Breast epithelium (tissue), 4 donors: ENCODE measurements around the gene RPUSD1. TPM values are rescaled to one million over a fixed set of nuclear protein-coding genes. Genes with fewer than 3 reads are reported as not detected.

Source experiments
- DNase-seq, 2 donors: peaks; one replicate each; pipeline ENCODE4 v3.0.0-alpha.2; 2019; ENCODE audit warnings: low spot score in 2 of 2
- H3K27ac ChIP-seq, 2 donors: fragments of 200-600 bp; sonication (generic) in 1 of 2; one replicate each; pipeline ENCODE4 v1.5.1; 2016 to 2019; ENCODE audit warnings: mild to moderate bottlenecking in 1 of 2
- H3K27me3 ChIP-seq, 2 donors: fragments of 200-600 bp; sonication (generic) in 1 of 2; one replicate each; pipeline versions ENCODE4 v1.5.1 to v1.6.0; 2017 to 2019; ENCODE audit warnings: control low read depth in 1 of 2, mild to moderate bottlenecking in 1 of 2
- H3K36me3 ChIP-seq: fragments of 200-600 bp; one replicate; pipeline ENCODE4 v1.5.1; 2019
- H3K4me1 ChIP-seq, 2 donors: fragments of 200-600 bp; sonication (generic); one replicate each; pipeline ENCODE4 v1.5.1; 2016 to 2019; ENCODE audit warnings: control low read depth in 1 of 2
- H3K4me3 ChIP-seq, 3 donors: fragments of 200-600 bp; sonication (generic); 1 replicate in 2 of 3; 2 replicates in 1 of 3; pipeline ENCODE4 v1.5.1; 2016 to 2019; ENCODE audit warnings: mild to moderate bottlenecking in 3 of 3, moderate library complexity in 2 of 3
- H3K9me3 ChIP-seq, 2 donors: fragments of 200-600 bp; sonication (generic) in 1 of 2; one replicate each; pipeline ENCODE4 v1.5.1; 2016 to 2019; ENCODE audit warnings: control low read depth in 1 of 2
- POLR2A ChIP-seq: fragments of 450-650 bp; IDR thresholded peaks from one replicate; pipeline ENCODE4 v1.6.1; 2016; ENCODE audit warnings: antibody characterized with exemption, mild to moderate bottlenecking, moderate library complexity
- POLR2AphosphoS5 ChIP-seq, 3 donors: sonication (generic); formaldehyde crosslinking; IDR thresholded peaks; one replicate each; pipeline ENCODE4 v1.6.1; 2017; ENCODE audit warnings: antibody characterized with exemption in 3 of 3
- intact Hi-C: fragments of 100-400 bp; cut with DNase I; formaldehyde crosslinking; loops from one replicate; pipeline ENCODE4 v1.15.1; 2023; ENCODE audit warnings: low total_unique reads
- total RNA-seq, 3 donors: library from RNA; depleted of rRNA; stranded (reverse); fragments of >200 nt; gene quantifications; one replicate each; pipeline ENCODE4 v1.1.0, GENCODE V29; 2016
- TF ChIP-seq, protein P1 (sequence below), 3 donors: fragments of 450-650 bp; IDR thresholded peaks; one replicate each; pipeline ENCODE4 v1.5.1; 2016 to 2017; ENCODE audit warnings: antibody characterized with exemption in 3 of 3, mild to moderate bottlenecking in 3 of 3, moderate library complexity in 3 of 3

Gene RPUSD1
- total RNA-seq, 3 donors from 2014 or later = 13.1 to 18.4 (median 16.1) TPM

DNA sequence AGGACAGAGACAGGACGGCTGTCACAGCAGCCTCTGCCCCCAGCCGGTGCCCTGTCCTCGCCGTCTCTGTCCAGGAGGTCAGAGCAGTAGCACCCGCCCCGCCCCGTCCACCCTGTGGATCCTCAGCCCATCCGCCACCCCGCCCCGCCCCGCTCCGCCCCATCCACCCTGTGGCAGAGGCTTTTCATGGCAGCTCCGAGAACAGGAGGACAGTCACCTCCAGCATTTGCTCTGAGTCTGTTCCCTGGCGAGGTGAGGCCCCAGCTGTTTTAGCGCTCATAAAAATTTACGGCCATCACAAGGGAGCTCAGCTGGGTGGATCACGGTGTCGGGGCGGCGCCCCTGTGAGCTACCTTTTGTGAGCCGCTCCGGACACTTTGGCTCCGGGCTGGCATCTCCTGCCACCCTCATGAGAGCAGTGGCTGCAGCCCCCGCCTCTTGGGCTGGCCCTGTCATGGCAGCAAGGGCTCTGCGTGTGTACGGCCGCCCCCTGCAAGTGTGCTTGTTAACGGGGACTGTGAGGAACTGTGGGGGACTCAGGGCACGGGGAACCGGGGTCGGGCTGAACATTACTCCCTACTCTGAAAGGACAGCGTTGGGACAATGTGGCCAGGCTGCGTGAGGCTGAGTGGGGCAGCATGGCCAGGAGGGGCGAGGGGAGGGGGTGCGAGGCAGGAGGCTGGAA lies 44.6 kb upstream of the RPUSD1 start:
- intact Hi-C loops = no loop called here
- Histone ChIP-seq H3K27ac (no peak overlapping the region), H3K9me3 (peaks cover 35 to 37% of the 10 kb centered on the region in 2 donors), H3K4me1 (no peaks in the 10 kb centered on the region), H3K4me3 (no peak overlapping the region), H3K27me3 (peaks cover 0 to 34% of the 10 kb centered on the region in 2 donors), H3K36me3 (no peaks in the 10 kb centered on the region)
- TF ChIP-seq, protein P1, sequence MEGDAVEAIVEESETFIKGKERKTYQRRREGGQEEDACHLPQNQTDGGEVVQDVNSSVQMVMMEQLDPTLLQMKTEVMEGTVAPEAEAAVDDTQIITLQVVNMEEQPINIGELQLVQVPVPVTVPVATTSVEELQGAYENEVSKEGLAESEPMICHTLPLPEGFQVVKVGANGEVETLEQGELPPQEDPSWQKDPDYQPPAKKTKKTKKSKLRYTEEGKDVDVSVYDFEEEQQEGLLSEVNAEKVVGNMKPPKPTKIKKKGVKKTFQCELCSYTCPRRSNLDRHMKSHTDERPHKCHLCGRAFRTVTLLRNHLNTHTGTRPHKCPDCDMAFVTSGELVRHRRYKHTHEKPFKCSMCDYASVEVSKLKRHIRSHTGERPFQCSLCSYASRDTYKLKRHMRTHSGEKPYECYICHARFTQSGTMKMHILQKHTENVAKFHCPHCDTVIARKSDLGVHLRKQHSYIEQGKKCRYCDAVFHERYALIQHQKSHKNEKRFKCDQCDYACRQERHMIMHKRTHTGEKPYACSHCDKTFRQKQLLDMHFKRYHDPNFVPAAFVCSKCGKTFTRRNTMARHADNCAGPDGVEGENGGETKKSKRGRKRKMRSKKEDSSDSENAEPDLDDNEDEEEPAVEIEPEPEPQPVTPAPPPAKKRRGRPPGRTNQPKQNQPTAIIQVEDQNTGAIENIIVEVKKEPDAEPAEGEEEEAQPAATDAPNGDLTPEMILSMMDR (IDR thresholded peaks at IDR 0.05) = no peak
- TF ChIP-seq POLR2AphosphoS5 (IDR thresholded peaks at IDR 0.05) (no peak), POLR2A (no peak)
- DNase-seq = no peak

GRCh38 chr16:831571-832413 lies 43.6 kb upstream of the RPUSD1 start:
- no peak overlapping the region for H3K27ac ChIP-seq
- intact Hi-C loops = no loop called here
- TF ChIP-seq POLR2A (no peak), POLR2AphosphoS5 (IDR thresholded peaks at IDR 0.05) (no peak)
- TF ChIP-seq, protein P1 (IDR thresholded peaks at IDR 0.05) = no peak
- DNase-seq = no peak
- no peak overlapping the region for H3K4me3 ChIP-seq
- H3K27me3 ChIP-seq = peaks cover 0 to 40% of the 10 kb centered on the region in 2 donors
- no peaks in the 10 kb centered on the region for H3K4me1 ChIP-seq
- H3K36me3 ChIP-seq = no peaks in the 10 kb centered on the region
- peaks cover 27 to 31% of the 10 kb centered on the region in 2 donors for H3K9me3 ChIP-seq

- no peak overlapping the region for H3K4me3 ChIP-seq
- H3K9me3 ChIP-seq = peaks cover 22 to 24% of the 10 kb centered on the region in 2 donors
- H3K27me3 ChIP-seq = peaks cover 0 to 40% of the 10 kb centered on the region in 2 donors
- no peaks in the 10 kb centered on the region for H3K4me1 ChIP-seq
- TF ChIP-seq POLR2A = no peak
- no peak for TF ChIP-seq POLR2AphosphoS5 (IDR thresholded peaks at IDR 0.05)
- TF ChIP-seq, protein P1 (IDR thresholded peaks at IDR 0.05) = no peak
- intact Hi-C loops = no loop called here
- no peak for DNase-seq
- H3K36me3 ChIP-seq = no peaks in the 10 kb centered on the region
- no peak overlapping the region for H3K27ac ChIP-seq
Measured at GRCh38 chr16:830871-831570, 42.8 kb upstream of the RPUSD1 start.

- no peak overlapping the region for H3K27ac ChIP-seq
- H3K9me3 ChIP-seq = peaks cover 15 to 16% of the 10 kb centered on the region in 2 donors
- H3K27me3 ChIP-seq = peaks cover 0 to 41% of the 10 kb centered on the region in 2 donors
- no peak for DNase-seq
- TF ChIP-seq POLR2AphosphoS5 (IDR thresholded peaks at IDR 0.05) = no peak
- TF ChIP-seq, protein P1 (IDR thresholded peaks at IDR 0.05) = no peak
- no peak for TF ChIP-seq POLR2A
- H3K4me1 ChIP-seq = peaks cover under 1 to 3% of the 10 kb centered on the region in 2 donors
- intact Hi-C loops = no loop called here
- H3K4me3 ChIP-seq = no peak overlapping the region
- H3K36me3 ChIP-seq = no peaks in the 10 kb centered on the region
Measured at GRCh38 chr16:830107-830870, 42.1 kb upstream of the RPUSD1 start.
